T-cell (primary cell): ENCODE results near the gene ERC2. TPM values are rescaled to one million over a fixed set of nuclear protein-coding genes. Genes with fewer than 3 reads are reported as not detected.

Source experiments
- ATAC-seq, 4 experiments: fragments of 200-7000 bp in 3 of 4; fragments of 150-1000 bp in 1 of 4; cut with Tn5 transposase; replicated peaks in 1 of 4; 1 replicate in 3 of 4; 2 replicates in 1 of 4; pipeline ENCODE4 v1.10.0; 2021; ENCODE audit warnings: moderate library complexity in 3 of 4, mild to moderate bottlenecking in 2 of 4, moderate number of reproducible peaks in 1 of 4
- CTCF ChIA-PET, 2 donors: fragments of 300-600 bp; sonication (Branson Sonifier 250); formaldehyde crosslinking; loops; one replicate each; lab custom pipeline; 2022; ENCODE audit warnings: antibody characterized with exemption in 2 of 2; lab: Charles Lee
- POLR2A ChIA-PET, 2 donors: fragments of 300-600 bp; sonication (Branson Sonifier 250); formaldehyde crosslinking; loops; one replicate each; lab custom pipeline; 2022; ENCODE audit warnings: antibody characterized with exemption in 2 of 2; lab: Charles Lee
- DNase-seq, 35 experiments: peaks; one replicate each; pipeline versions ENCODE4 v3.0.0 to v3.0.0-alpha.2; 2013 to 2023
- H3K27ac ChIP-seq: one replicate; pipeline ENCODE4 v1.5.1; 2013; ENCODE audit warnings: low read length
- H3K27me3 ChIP-seq, 2 experiments: replicated peaks in 1 of 2; 1 replicate in 1 of 2; 2 replicates in 1 of 2; pipeline versions ENCODE4 v1.6.1 to v1.7.0; 2013; ENCODE audit warnings: low read length in 1 of 2, mixed read lengths in 1 of 2; ENCODE audit not compliant: control insufficient read depth in 2 of 2, insufficient read depth in 2 of 2; ENCODE audit errors: extremely low read depth in 1 of 2
- H3K36me3 ChIP-seq, 2 donors: 1 replicate in 1 of 2; 2 replicates in 1 of 2; pipeline versions ENCODE4 v1.6.1 to v1.7.0; 2013; ENCODE audit warnings: low read length in 1 of 2; ENCODE audit not compliant: control insufficient read depth in 2 of 2, insufficient read depth in 1 of 2; ENCODE audit errors: extremely low read depth in 1 of 2
- H3K4me1 ChIP-seq, 2 experiments: 1 replicate in 1 of 2; 2 replicates in 1 of 2; pipeline versions ENCODE4 v1.6.1 to v1.7.0; 2013; ENCODE audit warnings: low read length in 2 of 2, mixed read lengths in 1 of 2; ENCODE audit not compliant: insufficient read depth in 2 of 2, control insufficient read depth in 1 of 2; ENCODE audit errors: extremely low read depth in 1 of 2
- H3K4me3 ChIP-seq, 2 donors: 1 replicate in 1 of 2; 2 replicates in 1 of 2; pipeline versions ENCODE4 v1.5.1 to v1.7.0; 2013; ENCODE audit warnings: mild to moderate bottlenecking in 2 of 2, low read length in 1 of 2, moderate library complexity in 1 of 2; ENCODE audit not compliant: control insufficient read depth in 1 of 2; ENCODE audit errors: extremely low read depth in 1 of 2
- H3K9me3 ChIP-seq: 2 replicates; pipeline ENCODE4 v1.7.0; 2013
- H3K27ac Mint-ChIP-seq, 2 donors: one replicate each; pipeline ENCODE4 v1.8.0; 2020 to 2021; ENCODE audit warnings: mild to moderate bottlenecking in 2 of 2, mixed read lengths in 2 of 2
- H3K27me3 Mint-ChIP-seq, 2 donors: one replicate each; pipeline ENCODE4 v1.8.0; 2021 to 2022; ENCODE audit warnings: mixed read lengths in 2 of 2
- H3K36me3 Mint-ChIP-seq: one replicate; pipeline ENCODE4 v1.8.0; 2021; ENCODE audit warnings: mixed read lengths
- H3K4me1 Mint-ChIP-seq, 3 donors: one replicate each; pipeline ENCODE4 v1.8.0; 2020 to 2022; ENCODE audit warnings: mixed read lengths in 3 of 3, mild to moderate bottlenecking in 1 of 3
- H3K4me3 Mint-ChIP-seq, 3 donors: one replicate each; pipeline ENCODE4 v1.8.0; 2020 to 2022; ENCODE audit warnings: mild to moderate bottlenecking in 3 of 3, mixed read lengths in 3 of 3, moderate library complexity in 3 of 3
- H3K9me3 Mint-ChIP-seq, 3 donors: one replicate each; pipeline ENCODE4 v1.8.0; 2020 to 2022; ENCODE audit warnings: mixed read lengths in 3 of 3
- WGBS: methylation state at CpG from one replicate; pipeline ENCODE4 v1.1.5; 2013; ENCODE audit warnings: missing lambda C conversion rate; ENCODE audit not compliant: insufficient coverage; 5-methylcytosine and 5-hydroxymethylcytosine counted together
- total RNA-seq, 35 experiments: library from RNA in 6 of 35; stranded (reverse) in 6 of 35; fragments of 120-200 nt in 1 of 35; gene quantifications; one replicate each; pipeline versions ENCODE4 v1.2.1 to v1.2.4 and lab custom pipeline; 2013 to 2026

The ERC2 gene
- total RNA-seq, 5 donors from 2014 or later (not counting 1 experiment from before 2014, with no cell fraction given): not detected

- Mint-ChIP-seq H3K9me3 (peaks cover 0 to 4% (median 0%) of the 10 kb centered on the region in 3 donors), H3K36me3 (no peaks in the 10 kb centered on the region), H3K4me3 (no peak overlapping the region), H3K27me3 (peaks cover 0 to 2% of the 10 kb centered on the region in 2 donors), H3K27ac (no peak overlapping the region), H3K4me1 (no peaks in the 10 kb centered on the region)
- DNase-seq (no peak), ATAC-seq (no peak)
- H3K27me3 ChIP-seq: no peaks in the 10 kb centered on the region
- H3K36me3 ChIP-seq: no peaks in the 10 kb centered on the region
- 75% methylated on average over 1 of the region's 4 CpGs for WGBS
- no peaks in the 10 kb centered on the region for H3K4me1 ChIP-seq
- ChIA-PET POLR2A (no interaction called here), CTCF (no interaction called here)
- H3K9me3 ChIP-seq: no peaks in the 10 kb centered on the region
- H3K27ac ChIP-seq: no peak overlapping the region
- no peak overlapping the region for H3K4me3 ChIP-seq
Observed at GRCh38 chr3:55604846-55605245, 863.4 kb downstream of the ERC2 start.

GRCh38 chr3:55604402-55604801, 863.9 kb downstream of the ERC2 start:
- CTCF ChIA-PET: no interaction called here
- DNase-seq (no peak), ATAC-seq (no peak)
- Mint-ChIP-seq H3K27me3 (peaks cover 0 to 2% of the 10 kb centered on the region in 2 donors), H3K4me3 (no peak overlapping the region), H3K9me3 (peaks cover 0 to 4% (median 0%) of the 10 kb centered on the region in 3 donors), H3K4me1 (no peaks in the 10 kb centered on the region), H3K36me3 (no peaks in the 10 kb centered on the region), H3K27ac (no peak overlapping the region)
- Histone ChIP-seq H3K27me3 (no peaks in the 10 kb centered on the region), H3K36me3 (no peaks in the 10 kb centered on the region), H3K4me1 (no peaks in the 10 kb centered on the region), H3K27ac (no peak overlapping the region), H3K4me3 (no peak overlapping the region), H3K9me3 (no peaks in the 10 kb centered on the region)
- WGBS: 40% methylated on average over 1 of the region's 2 CpGs
- POLR2A ChIA-PET: no interaction called here

DNA sequence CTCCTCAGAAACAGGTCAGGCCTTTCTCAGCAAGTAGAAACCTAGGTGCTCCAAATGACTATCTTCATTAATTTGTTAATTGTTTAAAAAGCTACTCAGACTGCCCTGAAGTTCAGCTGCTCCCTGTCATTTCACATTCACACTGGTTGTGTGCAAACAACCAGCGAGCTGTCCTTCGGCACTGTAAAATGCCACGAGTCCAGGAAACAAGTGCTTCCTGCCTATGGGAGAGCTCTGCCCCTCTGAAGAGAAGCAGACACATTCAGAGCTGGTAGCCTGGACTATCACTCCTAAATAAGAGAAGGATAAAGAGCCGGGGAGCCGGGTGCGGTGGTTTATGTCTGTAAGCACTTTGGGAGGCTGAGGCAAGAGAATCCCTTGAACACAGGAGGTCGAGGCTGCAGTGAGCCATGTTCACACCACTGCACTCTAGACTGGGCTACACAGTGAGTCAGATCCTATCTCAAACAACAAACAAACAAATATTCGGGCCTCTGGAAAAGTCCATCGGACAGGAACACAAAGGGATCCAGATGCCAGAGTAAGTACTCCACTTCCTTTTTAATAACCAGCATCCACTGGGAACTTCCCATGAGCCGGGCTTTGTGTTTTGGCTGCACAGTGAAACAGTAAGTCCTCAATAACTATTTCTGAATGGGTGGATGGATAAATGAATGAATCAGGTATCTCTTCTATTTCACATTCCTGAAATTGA, 866.7 kb downstream of the ERC2 start:
- H3K27me3 ChIP-seq: no peaks in the 10 kb centered on the region
- Mint-ChIP-seq H3K9me3 (no peaks in the 10 kb centered on the region), H3K4me1 (no peaks in the 10 kb centered on the region), H3K27me3 (peaks cover 0 to 2% of the 10 kb centered on the region in 2 donors), H3K4me3 (no peak overlapping the region), H3K27ac (no peak overlapping the region), H3K36me3 (no peaks in the 10 kb centered on the region)
- H3K9me3 ChIP-seq: no peaks in the 10 kb centered on the region
- ChIA-PET CTCF (no interaction called here), POLR2A (no interaction called here)
- no peak overlapping the region for H3K27ac ChIP-seq
- H3K4me3 ChIP-seq: no peak overlapping the region
- no peak for DNase-seq
- H3K4me1 ChIP-seq: no peaks in the 10 kb centered on the region
- ATAC-seq: no peak
- 25% methylated on average over 4 of the region's 10 CpGs for WGBS
- no peaks in the 10 kb centered on the region for H3K36me3 ChIP-seq

GRCh38 chr3:55598224-55598623, 870.0 kb downstream of the ERC2 start:
- Histone ChIP-seq H3K4me1 (no peaks in the 10 kb centered on the region), H3K4me3 (no peak overlapping the region)
- POLR2A ChIA-PET: no interaction called here

GRCh38 chr3:55597641-55598040, 870.6 kb downstream of the ERC2 start:
- H3K36me3 ChIP-seq: no peaks in the 10 kb centered on the region
- DNase-seq (no peak), ATAC-seq (no peak)
- Mint-ChIP-seq H3K36me3 (no peaks in the 10 kb centered on the region), H3K27me3 (peaks cover 0 to under 1% of the 10 kb centered on the region in 2 donors), H3K4me3 (no peak overlapping the region), H3K4me1 (no peaks in the 10 kb centered on the region), H3K27ac (no peak overlapping the region), H3K9me3 (peaks cover 0 to 4% (median 0%) of the 10 kb centered on the region in 3 donors)
- ChIA-PET CTCF (no interaction called here), POLR2A (no interaction called here)
- no peaks in the 10 kb centered on the region for H3K27me3 ChIP-seq
- WGBS: 92% methylated on average over 4 of the region's 4 CpGs
- H3K9me3 ChIP-seq: no peaks in the 10 kb centered on the region
- no peak overlapping the region for H3K4me3 ChIP-seq
- H3K27ac ChIP-seq: no peak overlapping the region
- H3K4me1 ChIP-seq: no peaks in the 10 kb centered on the region

More at GRCh38 chr3:55598224-55598623, 870.0 kb downstream of the ERC2 start:
- Mint-ChIP-seq H3K9me3 (peaks cover 0 to 4% (median 0%) of the 10 kb centered on the region in 3 donors), H3K36me3 (no peaks in the 10 kb centered on the region), H3K4me1 (no peaks in the 10 kb centered on the region), H3K27me3 (peaks cover 0 to 2% of the 10 kb centered on the region in 2 donors), H3K27ac (no peak overlapping the region), H3K4me3 (no peak overlapping the region)
- 67% methylated on average over 1 of the region's 2 CpGs for WGBS
- no peak overlapping the region for H3K27ac ChIP-seq
- no peaks in the 10 kb centered on the region for H3K9me3 ChIP-seq
- DNase-seq (no peak), ATAC-seq (no peak)
- H3K27me3 ChIP-seq: no peaks in the 10 kb centered on the region
- H3K36me3 ChIP-seq: no peaks in the 10 kb centered on the region
- CTCF ChIA-PET: no interaction called here

- Histone ChIP-seq H3K36me3 (peaks cover 0 to 3% of the 10 kb centered on the region in 2 donors), H3K27ac (no peak overlapping the region), H3K4me3 (no peak overlapping the region), H3K9me3 (no peaks in the 10 kb centered on the region), H3K4me1 (no peaks in the 10 kb centered on the region), H3K27me3 (no peaks in the 10 kb centered on the region)
- H3K4me1 Mint-ChIP-seq: no peaks in the 10 kb centered on the region
- peaks cover 0 to 4% (median 0%) of the 10 kb centered on the region in 3 donors for H3K9me3 Mint-ChIP-seq
- POLR2A ChIA-PET: no interaction called here
- H3K4me3 Mint-ChIP-seq: no peak overlapping the region
- no peaks in the 10 kb centered on the region for H3K27me3 Mint-ChIP-seq
- CTCF ChIA-PET: no interaction called here
- no peak overlapping the region for H3K27ac Mint-ChIP-seq
- no peaks in the 10 kb centered on the region for H3K36me3 Mint-ChIP-seq
- 67% methylated on average over 1 of the region's 2 CpGs for WGBS
- DNase-seq (no peak), ATAC-seq (no peak)
Observed at GRCh38 chr3:55596212-55596611, 872.1 kb downstream of the ERC2 start.
